GM18870 (cell line): ENCODE data around the gene HTR2B.
"Not testable (repeated sequence)": the region's sequence is repeated elsewhere in the genome, so short reads cannot be mapped to it uniquely, and the experiment has no call there.

Experiments
- ATAC-seq: cut with Tn5 transposase; IDR thresholded peaks from one replicate; pipeline ENCODE4 v1.9.1; 2021; ENCODE audit warnings: moderate library complexity; ENCODE audit not compliant: unreplicated experiment

HTR2B gene

GRCh38 chr2:231134910-231135655 is 10.2 kb upstream of the HTR2B start:
- ATAC-seq, result no peak

GRCh38 chr2:231133365-231134099 is 8.7 kb upstream of the HTR2B start:
- no peak for ATAC-seq

GRCh38 chr2:231132129-231132528 is 7.3 kb upstream of the HTR2B start:
- no peak for ATAC-seq

- ATAC-seq, result no peak
Observed at GRCh38 chr2:231130336-231131056, 5.7 kb upstream of the HTR2B start.

GRCh38 chr2:231129216-231129615 is 4.4 kb upstream of the HTR2B start:
- no peak for ATAC-seq

GRCh38 chr2:231128541-231128940 is 3.7 kb upstream of the HTR2B start:
- ATAC-seq, result no peak

- no peak for ATAC-seq
Observed at GRCh38 chr2:231127936-231128335, 3.1 kb upstream of the HTR2B start.

- ATAC-seq, result no peak
Observed at GRCh38 chr2:231127480-231127879, 2.6 kb upstream of the HTR2B start.

GRCh38 chr2:231126123-231126522 is 1.3 kb upstream of the HTR2B start:
- no peak for ATAC-seq

- ATAC-seq, result no peak
Observed at GRCh38 chr2:231123362-231123898, 1.4 kb downstream of the HTR2B start.

GRCh38 chr2:231118614-231118942 is 6.3 kb downstream of the HTR2B start:
- ATAC-seq, result no peak

- no peak for ATAC-seq
Observed at GRCh38 chr2:231117922-231118613, 6.8 kb downstream of the HTR2B start.

- no peak for ATAC-seq
Observed at GRCh38 chr2:231117148-231117547, 7.7 kb downstream of the HTR2B start.

GRCh38 chr2:231115651-231116050 is 9.2 kb downstream of the HTR2B start:
- no peak for ATAC-seq

GRCh38 chr2:231113489-231113888 is 11.4 kb downstream of the HTR2B start:
- ATAC-seq, result no peak

- ATAC-seq, result no peak
Observed at GRCh38 chr2:231111987-231112386, 12.9 kb downstream of the HTR2B start.

- ATAC-seq, result no peak
Observed at GRCh38 chr2:231110551-231110950, 14.3 kb downstream of the HTR2B start.

- ATAC-seq, result peak; percentile 87
Observed at GRCh38 chr2:231104115-231104713, 20.6 kb downstream of the HTR2B start.

- no peak for ATAC-seq
Observed at GRCh38 chr2:231102772-231103171, 22.1 kb downstream of the HTR2B start.

- ATAC-seq, result no peak
Observed at GRCh38 chr2:231100990-231101389, 23.9 kb downstream of the HTR2B start.

- ATAC-seq, result not testable (repeated sequence)
Observed at GRCh38 chr2:231100321-231100720, 24.5 kb downstream of the HTR2B start.
